Measurements from ENCODE around the gene MB.

Gene MB

DNA sequence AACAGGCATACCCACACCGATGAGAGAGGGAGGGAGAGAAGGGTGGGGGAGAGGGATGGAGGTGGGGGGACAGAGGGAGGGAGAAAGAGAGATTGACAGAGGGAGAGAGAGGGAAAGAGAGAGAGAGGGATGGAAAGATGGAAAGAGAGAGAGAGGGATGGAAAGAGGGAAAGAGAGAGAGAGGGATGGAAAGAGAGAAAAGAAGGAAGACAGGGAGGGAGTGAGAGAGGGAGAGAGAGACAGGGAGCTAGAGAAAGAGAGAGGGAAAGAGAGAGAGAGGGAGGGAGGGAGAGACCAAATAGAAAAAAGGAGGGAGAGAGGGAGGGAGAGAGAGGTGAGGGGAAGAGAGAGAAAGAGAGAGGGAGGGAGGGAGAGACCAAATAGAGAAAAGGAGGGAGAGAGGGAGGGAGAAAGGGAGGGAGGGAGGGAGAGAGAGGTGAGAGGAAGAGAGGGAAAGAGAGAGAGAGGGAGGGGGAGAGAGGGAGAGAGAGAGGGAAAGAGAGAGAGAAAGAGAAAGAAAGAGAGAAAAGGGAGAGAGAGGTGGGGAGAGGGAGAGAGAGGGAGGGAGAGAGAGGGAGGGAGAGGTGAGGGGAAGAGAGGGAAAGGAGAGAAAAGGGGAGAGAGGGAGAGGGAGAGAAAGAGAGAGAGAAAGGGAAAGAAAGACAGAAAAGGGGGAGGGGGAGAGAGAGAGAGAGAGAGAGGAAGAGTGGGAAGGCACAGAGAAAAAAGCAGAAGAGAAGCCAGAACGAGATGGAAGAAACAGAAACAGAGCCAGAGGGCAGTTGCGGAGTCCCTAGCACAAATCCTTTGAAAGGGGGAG lies 23.8 kb downstream of the MB start:
- TF ChIP-seq POLR2AphosphoS5 (IDR thresholded peaks at IDR 0.05; ENCODE audit: low read depth, low read length) (no peak), POU2F2 (IDR thresholded peaks at IDR 0.05; ENCODE audit: low read depth, low read length) (no peak), POLR2A (IDR thresholded peaks at IDR 0.05; ENCODE audit: low read depth, low read length) (no peak), PAX5 (IDR thresholded peaks at IDR 0.05; ENCODE audit: insufficient read depth, low read length, severe bottlenecking) (no peak), SPI1 (IDR thresholded peaks at IDR 0.05; ENCODE audit: low read depth, low read length) (no peak), TAF1 (IDR thresholded peaks at IDR 0.05; ENCODE audit: low read depth, low read length) (no peak)
- FAIRE-seq (no peak), DNase-seq (ENCODE audit: insufficient read length, low spot score) (no peak)

DNA sequence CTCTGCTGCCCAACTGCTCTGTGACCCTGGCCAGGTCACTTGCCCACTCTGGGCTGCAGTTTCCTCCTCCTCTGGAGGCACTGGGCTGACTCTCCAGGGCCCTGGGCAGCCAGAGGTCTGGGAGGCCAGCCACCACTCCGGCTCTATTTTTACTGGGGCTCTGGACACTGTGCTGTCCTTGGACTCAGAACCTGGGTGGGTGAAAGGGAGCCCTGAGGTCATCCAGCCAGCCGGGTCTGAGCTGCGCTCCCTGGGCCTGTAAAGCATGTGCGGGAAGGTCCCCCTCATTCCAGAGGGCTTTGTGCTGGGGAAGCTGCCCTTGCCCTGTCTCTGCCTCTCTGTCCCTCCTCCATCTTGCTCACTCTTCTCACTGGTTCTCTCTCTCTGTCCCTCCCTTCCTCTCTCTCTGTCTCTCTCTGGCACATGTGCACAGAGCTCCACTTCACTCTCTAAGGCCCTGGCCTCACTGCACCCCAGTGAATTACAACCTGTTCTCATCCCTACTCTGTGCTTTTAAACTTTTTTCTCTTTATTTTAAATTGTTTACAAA lies 24.6 kb downstream of the MB start:
- TF ChIP-seq POU2F2 (IDR thresholded peaks at IDR 0.05; ENCODE audit: low read depth, low read length), result no peak
- TF ChIP-seq PAX5 (IDR thresholded peaks at IDR 0.05; ENCODE audit: insufficient read depth, low read length, severe bottlenecking), result no peak
- no peak for TF ChIP-seq SPI1 (IDR thresholded peaks at IDR 0.05; ENCODE audit: low read depth, low read length)
- TF ChIP-seq TAF1 (IDR thresholded peaks at IDR 0.05; ENCODE audit: low read depth, low read length), result no peak
- TF ChIP-seq POLR2A (IDR thresholded peaks at IDR 0.05; ENCODE audit: low read depth, low read length), result no peak
- TF ChIP-seq POLR2AphosphoS5 (IDR thresholded peaks at IDR 0.05; ENCODE audit: low read depth, low read length), result no peak
- FAIRE-seq, result no peak
- DNase-seq (ENCODE audit: insufficient read length, low spot score), result no peak

DNA sequence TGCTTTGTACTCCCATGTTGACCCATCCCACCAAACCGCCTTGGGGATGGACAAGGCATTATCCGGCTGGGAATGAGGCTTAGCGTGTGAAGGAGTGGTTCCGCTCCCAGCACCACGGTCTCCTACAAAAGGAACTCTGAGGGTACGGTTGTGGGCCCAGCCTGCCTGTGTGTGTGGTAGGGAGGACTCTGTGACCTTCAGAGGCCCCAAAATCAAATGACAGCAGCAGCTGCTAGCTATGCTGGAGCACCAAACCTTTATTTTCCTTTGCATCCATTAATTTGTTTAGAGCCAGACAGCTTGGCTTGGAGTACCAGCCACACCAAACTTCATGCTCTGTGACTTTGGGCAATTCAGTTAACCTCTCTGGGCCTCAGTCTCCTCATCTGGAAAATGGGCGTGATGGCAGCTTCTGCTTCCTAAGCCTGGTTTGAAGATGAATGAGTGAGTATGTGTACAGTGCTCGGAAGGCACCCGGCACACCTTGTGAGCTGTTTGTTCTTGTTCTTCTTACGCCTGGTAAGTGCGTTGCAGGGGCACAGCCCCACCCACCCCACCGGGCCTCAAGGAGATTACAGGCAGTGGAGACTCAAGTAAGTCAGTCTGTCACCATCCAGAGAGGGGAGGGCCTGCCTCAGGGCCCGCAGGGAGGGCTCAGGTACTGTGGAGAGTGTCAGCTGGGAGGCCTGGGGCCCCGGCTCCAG lies 25.3 kb downstream of the MB start:
- TF ChIP-seq SPI1 (IDR thresholded peaks at IDR 0.05; ENCODE audit: low read depth, low read length), result no peak
- DNase-seq (ENCODE audit: insufficient read length, low spot score) (no peak), FAIRE-seq (no peak)

DNA sequence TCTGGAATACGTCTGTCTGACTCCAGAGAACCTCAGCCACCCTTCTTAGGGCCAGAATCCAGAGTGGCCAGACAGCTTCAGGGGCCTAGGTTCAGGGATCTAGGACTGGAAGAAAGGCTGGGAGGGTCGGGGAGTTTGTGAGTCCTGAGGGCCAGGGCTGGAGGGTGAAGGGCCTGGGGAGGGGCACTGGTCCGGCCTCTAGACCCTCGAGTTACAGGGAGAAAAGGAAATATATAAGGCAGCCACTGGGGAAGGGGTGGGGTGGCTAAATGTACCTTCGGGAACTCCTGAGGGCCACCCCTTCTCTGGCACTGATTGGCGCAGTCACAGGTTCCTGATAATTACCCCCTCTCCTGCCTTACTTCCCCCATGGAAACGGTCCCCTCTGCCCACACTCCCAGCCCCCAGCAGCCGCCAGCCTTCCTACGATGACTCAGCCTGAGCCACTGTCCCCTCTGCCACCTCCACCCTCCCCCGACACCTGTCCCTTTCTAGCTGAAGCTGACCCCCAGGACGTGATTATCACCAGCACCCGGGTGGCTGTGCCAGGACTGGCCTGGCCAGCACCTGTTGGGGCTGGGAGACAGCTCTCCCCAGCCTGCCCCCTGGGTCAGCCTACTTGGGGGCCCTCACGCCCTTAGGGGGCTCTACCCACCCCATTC lies 26.4 kb downstream of the MB start:
- DNase-seq (ENCODE audit: insufficient read length, low spot score), result no peak
- TF ChIP-seq TAF1 (IDR thresholded peaks at IDR 0.05; ENCODE audit: low read depth, low read length) (no peak), SPI1 (IDR thresholded peaks at IDR 0.05; ENCODE audit: low read depth, low read length) (no peak), POLR2AphosphoS5 (IDR thresholded peaks at IDR 0.05; ENCODE audit: low read depth, low read length) (no peak), POLR2A (IDR thresholded peaks at IDR 0.05; ENCODE audit: low read depth, low read length) (no peak), PAX5 (IDR thresholded peaks at IDR 0.05; ENCODE audit: insufficient read depth, low read length, severe bottlenecking) (no peak), POU2F2 (IDR thresholded peaks at IDR 0.05; ENCODE audit: low read depth, low read length) (no peak)
- no peak for FAIRE-seq

DNA sequence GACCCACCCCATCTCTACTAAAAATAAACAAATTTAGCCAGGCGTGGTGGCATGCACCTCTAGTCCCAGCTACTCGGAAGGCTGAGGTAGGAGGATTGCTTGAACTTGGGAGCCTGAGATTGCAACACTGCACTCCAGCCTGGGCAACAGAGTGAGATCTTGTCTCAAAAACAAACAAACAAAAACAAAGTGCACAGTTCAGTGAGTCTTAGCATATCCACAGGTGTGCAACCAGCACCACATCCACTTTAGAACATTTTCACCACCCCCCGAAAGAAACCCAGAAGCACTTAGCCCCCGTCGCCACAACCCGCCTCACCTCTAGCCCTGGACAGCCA lies 27.4 kb downstream of the MB start:
- TF ChIP-seq POU2F2 (IDR thresholded peaks at IDR 0.05; ENCODE audit: low read depth, low read length) (no peak), POLR2AphosphoS5 (IDR thresholded peaks at IDR 0.05; ENCODE audit: low read depth, low read length) (no peak), SPI1 (IDR thresholded peaks at IDR 0.05; ENCODE audit: low read depth, low read length) (no peak), TAF1 (IDR thresholded peaks at IDR 0.05; ENCODE audit: low read depth, low read length) (no peak), POLR2A (IDR thresholded peaks at IDR 0.05; ENCODE audit: low read depth, low read length) (no peak), PAX5 (IDR thresholded peaks at IDR 0.05; ENCODE audit: insufficient read depth, low read length, severe bottlenecking) (no peak)
- FAIRE-seq (no peak), DNase-seq (ENCODE audit: insufficient read length, low spot score) (no peak)

DNA sequence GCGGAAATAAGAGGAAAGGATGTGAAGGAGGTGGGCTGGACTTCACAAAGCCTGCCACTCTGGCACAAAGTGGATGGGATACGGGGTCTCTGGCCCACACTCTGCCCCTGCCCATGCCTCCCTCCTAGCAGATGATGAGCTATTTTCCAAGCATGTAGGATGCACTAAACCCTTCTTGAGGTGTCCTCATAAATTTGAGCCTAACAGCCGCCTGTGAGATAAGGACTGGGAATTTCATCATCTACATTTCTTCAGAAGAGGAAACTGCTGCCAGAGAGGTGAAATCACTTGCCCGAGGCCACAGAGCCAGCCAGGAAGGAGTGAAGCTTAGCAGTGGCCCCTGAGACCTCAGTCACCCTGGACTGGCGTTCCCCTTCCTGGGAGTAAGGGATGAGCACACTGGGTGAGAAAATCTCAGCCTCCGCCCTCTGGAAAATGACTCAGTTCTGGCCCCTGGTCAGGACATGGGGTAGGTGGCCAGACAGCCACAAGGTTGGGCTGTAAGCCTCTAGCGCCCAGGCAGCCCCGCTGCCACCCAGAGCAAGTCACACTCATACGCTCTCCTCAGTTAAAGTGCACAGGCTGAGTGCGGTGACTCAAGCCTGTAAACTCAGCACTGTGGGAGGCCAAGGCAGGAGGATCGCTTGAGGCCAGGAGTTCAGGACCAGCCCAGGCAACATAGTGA lies 27.9 kb downstream of the MB start:
- FAIRE-seq (no peak), DNase-seq (ENCODE audit: insufficient read length, low spot score) (no peak)
- TF ChIP-seq PAX5 (IDR thresholded peaks at IDR 0.05; ENCODE audit: insufficient read depth, low read length, severe bottlenecking) (no peak), POU2F2 (IDR thresholded peaks at IDR 0.05; ENCODE audit: low read depth, low read length) (no peak), TAF1 (IDR thresholded peaks at IDR 0.05; ENCODE audit: low read depth, low read length) (no peak)

DNA sequence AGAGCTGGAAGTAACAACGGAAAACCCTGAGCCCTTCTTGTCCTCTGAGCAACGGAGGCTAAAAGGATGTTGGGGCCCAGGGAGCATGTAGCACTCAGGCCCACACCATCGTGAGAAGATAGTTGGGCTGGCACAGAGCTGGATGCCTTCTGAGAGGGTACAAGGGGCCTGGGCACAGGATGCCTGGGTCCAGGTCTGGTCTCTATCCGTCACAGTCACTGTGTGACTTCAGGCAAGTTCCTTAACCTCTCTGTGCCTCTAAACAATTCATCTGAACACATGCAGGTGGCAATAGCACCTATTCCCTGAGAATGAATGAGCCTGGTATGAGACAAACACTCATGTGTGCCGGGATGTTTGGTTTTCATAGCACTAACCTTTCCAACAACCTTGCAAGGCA lies 29.2 kb downstream of the MB start:
- TF ChIP-seq TAF1 (IDR thresholded peaks at IDR 0.05; ENCODE audit: low read depth, low read length) (no peak), PAX5 (IDR thresholded peaks at IDR 0.05; ENCODE audit: insufficient read depth, low read length, severe bottlenecking) (no peak), POU2F2 (IDR thresholded peaks at IDR 0.05; ENCODE audit: low read depth, low read length) (no peak), SPI1 (IDR thresholded peaks at IDR 0.05; ENCODE audit: low read depth, low read length) (no peak), POLR2AphosphoS5 (IDR thresholded peaks at IDR 0.05; ENCODE audit: low read depth, low read length) (no peak), POLR2A (IDR thresholded peaks at IDR 0.05; ENCODE audit: low read depth, low read length) (no peak)
- FAIRE-seq, result no peak
- DNase-seq (ENCODE audit: insufficient read length, low spot score), result no peak

DNA sequence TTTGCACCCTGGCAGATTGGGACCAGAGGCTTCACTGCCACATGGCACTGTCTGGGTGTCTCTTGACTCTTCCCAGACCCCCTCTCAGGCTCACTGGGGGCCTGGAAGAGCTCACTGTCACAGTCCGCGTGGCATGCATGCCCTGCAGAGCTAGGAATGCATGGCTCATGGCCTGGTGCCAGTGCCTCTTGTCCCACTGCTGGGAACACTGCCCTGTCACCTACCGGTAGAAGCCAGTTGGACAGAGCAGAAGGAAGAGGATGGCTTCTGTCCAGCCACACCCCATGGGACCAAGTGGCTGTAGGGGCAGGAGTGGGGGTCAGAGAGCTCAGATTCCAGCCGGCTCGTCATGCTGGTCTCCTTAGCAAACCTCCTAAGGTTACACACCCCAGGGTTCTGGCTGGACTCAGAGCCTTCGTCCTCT lies 29.7 kb downstream of the MB start:
- FAIRE-seq, result no peak
- DNase-seq (ENCODE audit: insufficient read length, low spot score), result no peak
- TF ChIP-seq POLR2A (IDR thresholded peaks at IDR 0.05; ENCODE audit: low read depth, low read length) (no peak), SPI1 (IDR thresholded peaks at IDR 0.05; ENCODE audit: low read depth, low read length) (no peak), PAX5 (IDR thresholded peaks at IDR 0.05; ENCODE audit: insufficient read depth, low read length, severe bottlenecking) (no peak), TAF1 (IDR thresholded peaks at IDR 0.05; ENCODE audit: low read depth, low read length) (no peak), POU2F2 (IDR thresholded peaks at IDR 0.05; ENCODE audit: low read depth, low read length) (no peak), POLR2AphosphoS5 (IDR thresholded peaks at IDR 0.05; ENCODE audit: low read depth, low read length) (no peak)

DNA sequence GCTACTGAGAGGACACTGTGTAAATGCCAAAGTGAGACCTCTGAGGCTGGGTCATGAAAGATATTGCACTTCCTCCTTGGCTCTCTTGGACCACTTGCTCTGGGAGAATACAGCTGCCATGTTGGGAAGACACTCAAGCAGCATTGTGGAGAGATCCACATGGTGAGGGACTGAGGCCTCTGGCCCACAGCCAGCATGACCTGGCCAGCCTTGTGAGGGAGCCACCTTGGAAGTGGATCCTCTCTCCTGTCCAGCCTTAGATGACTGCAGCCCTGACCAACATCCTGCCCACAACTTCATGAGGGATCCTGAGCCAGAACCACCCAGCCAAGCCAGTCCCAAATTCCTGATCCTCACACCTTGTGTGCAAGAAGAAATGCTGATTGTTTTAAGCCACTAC lies 30.4 kb downstream of the MB start:
- FAIRE-seq (no peak), DNase-seq (ENCODE audit: insufficient read length, low spot score) (no peak)
- TF ChIP-seq TAF1 (IDR thresholded peaks at IDR 0.05; ENCODE audit: low read depth, low read length) (no peak), PAX5 (IDR thresholded peaks at IDR 0.05; ENCODE audit: insufficient read depth, low read length, severe bottlenecking) (no peak), POU2F2 (IDR thresholded peaks at IDR 0.05; ENCODE audit: low read depth, low read length) (no peak)

Data from GM12891 (cell line).